HG02623 (cell line): Measurements from ENCODE around the gene ADD1.

ENCODE experiments used
- ATAC-seq: cut with Tn5 transposase; IDR thresholded peaks from one replicate; pipeline ENCODE4 v1.9.1; 2021; ENCODE audit warnings: moderate library complexity; ENCODE audit not compliant: unreplicated experiment

Gene ADD1

GRCh38 chr4:2805712-2806389 lies 37.8 kb upstream of the ADD1 start:
- ATAC-seq = no peak

DNA sequence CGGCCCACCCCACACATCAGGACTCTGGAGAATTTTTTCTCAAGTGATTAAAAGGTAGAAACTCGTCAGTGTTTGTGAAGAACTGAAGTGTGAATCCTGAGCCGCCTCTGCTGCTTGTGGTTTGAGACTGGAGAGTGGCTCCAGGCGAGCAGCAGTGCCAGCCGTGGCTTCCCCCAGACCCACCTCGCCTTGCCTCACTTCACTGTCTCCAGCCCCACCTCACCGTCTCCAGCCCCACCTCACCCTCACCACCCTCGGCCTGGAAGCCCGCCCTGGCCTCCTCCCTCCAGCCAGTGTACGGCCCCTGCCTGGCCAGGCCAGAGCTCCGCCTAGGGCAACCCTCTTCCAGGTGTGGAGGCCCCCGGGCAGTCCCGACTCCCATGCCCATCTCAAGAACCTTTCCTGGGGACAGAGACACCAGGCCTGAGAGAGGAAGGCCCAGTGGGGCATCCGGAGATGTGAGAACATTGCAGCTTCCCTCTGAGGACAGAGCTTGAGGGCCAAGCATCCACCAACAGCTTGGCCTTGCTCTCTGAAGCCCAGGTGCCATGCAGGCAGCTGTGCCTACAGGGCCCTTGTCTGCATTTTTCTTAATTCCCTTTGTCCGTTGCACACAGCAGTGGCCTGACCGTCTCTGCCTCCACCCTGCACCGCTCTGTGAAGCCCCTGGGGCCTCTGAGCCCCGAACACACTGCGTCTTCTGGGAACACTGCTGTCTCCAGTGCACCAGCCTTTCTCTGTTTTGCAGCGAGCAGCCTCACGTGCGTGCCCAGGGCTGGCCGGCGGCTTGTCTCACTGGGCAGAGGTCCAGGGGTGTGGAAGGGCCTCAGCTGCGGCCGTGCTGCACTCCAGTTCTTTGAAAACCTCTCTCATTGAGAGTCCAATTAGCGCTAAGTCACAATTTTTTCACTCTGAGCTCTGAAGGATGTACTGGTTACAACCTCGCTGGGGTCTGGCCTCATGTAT lies 37.0 kb upstream of the ADD1 start:
- ATAC-seq = no peak

GRCh38 chr4:2807571-2807970 lies 36.1 kb upstream of the ADD1 start:
- no peak for ATAC-seq

GRCh38 chr4:2808001-2808400 lies 35.6 kb upstream of the ADD1 start:
- ATAC-seq = no peak

DNA sequence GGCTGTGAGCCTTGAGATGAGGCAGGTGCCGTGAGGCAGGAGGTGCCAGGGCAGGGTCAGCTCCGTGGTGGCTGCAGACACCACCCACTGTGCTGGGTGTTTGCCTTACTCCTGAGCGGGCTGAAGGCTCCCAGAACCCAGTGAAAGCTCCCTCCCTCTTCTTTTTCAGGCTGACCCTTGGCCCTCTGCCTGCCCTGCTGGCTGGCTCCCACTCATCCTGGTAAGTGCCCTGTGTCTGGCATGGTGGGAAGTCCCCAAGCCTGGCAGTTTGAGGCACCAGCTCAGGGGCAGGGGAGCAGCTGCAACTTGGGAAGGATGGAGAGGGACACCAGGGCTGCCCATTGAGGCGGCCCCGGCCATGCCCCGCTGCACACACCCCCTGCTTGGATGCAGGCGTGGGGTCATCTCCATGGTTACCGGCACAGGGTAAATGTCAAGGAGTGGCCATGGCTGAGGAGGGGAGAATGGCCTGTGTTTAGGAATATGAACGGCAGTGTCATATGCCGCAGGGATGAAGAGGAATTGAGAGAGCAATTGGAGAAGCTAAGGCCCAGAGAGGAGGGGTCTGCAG lies 33.9 kb upstream of the ADD1 start:
- no peak for ATAC-seq

- no peak for ATAC-seq
Observed at GRCh38 chr4:2810388-2810787, 33.3 kb upstream of the ADD1 start.

DNA sequence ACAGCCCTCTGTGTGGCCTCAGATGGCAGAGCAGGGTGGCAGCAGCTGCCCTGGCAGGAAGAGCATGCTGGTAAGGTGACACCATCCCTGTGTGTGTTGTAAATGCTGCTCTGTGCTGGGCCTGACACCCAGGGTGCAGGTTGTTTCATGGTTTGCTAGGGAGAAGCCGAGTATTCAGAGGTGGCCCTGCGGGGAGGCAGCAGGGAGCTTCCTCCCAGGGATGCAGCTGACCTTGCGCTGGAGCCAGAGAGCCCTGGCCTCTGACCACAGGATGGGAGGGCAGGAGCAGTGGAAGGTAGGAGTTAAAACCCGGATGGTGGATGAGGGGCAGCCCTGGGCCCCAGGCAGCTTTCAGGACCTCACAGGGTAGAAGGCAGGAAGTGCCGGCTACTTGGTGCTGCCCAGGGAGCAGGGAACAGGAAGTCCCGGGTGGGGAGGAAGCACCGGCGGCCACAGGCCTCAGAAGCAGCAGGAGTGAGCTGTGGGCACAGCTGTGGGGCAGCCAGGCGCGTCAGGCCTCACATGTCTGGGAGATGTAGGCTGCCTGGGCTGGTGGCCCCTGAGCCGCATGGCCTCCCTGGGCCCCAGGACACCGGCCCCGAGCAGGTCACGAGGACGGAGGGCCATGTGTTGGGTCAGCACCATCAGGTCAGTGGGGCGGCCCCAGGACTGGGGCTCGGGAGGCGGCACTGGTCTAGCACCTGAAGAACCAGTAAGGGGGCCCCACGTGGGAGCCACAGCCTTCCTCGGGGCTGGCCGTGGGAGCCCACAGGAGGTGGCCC lies 31.6 kb upstream of the ADD1 start:
- ATAC-seq = peak; percentile 52

DNA sequence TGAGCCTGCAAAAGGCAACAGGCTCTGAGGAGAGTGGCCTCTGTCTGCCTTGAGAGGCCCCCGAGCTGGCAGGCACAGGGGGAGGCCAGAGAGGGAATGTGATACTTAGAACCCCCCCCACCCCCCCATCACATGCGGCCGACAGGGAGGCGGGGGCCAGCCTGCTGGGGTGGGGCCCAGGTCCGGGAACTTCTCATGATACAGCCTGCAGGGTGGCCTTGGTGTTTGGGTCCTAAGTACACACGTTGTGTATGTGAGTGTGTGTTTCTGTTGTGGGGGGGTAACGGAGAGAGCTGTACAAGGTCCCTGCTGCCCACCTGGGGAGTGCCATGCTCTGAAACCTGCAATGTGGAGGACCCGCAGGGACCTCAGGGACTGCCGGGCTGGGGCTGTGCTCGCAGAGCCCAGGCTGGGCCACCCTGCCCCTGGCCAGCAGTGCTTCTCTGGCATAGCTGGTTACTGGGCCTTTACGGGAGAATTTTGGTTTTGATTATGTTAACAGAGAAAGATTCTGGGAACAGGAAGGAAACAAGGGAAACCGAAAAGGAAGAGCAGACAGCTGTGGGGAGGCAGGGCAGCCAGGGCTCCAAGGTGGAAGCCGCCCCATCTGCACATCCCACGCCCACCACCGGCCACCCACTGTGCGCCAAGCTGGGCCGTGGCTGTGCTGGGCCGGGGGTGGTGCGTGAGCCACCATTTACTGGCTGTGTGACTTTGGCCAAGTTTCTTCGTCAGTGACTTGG lies 30.9 kb upstream of the ADD1 start:
- ATAC-seq = no peak

DNA sequence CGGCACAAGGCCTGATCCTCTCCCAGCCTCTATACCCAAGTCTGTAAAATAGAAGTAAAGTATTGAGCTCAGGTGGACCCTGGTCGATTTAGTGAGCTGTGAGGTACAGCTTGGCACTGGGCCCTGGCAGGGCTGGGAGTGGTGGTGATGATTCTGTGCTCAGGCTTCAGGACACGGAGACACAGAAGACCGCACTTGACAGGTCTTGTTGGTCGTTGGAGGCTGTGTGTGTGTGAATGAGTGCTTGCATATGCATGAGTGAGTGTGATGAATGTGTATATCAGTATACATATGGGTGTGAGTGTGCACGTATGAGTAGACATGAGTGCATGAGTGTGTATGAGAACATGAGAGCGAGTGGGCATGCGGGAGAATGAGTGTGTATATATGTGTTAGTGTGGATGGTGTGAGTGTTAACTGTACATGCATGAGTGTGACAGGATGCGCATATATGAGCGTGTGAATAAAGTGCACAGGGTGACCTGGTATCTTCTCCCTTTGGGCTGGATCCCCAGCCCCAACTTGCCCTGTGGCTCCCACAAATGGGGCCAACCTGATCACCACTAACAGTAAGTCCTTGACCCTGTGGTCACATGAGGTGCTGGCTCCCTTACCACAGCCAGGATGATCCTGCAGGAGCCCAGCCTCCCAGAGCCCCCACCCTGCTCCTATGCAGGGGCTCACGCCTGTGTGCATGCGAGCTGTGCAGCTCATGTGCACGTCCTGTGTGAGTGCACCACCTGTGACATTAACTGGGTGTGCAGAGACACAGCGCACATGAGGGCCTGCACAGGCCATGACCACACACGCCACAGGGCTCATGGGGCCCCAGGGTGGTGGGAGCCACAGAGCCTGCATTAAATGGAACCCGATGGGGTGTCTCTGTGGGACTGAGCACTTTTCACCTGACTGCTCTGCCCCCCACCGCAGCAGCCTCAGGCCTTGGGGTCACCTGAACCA lies 29.9 kb upstream of the ADD1 start:
- no peak for ATAC-seq

GRCh38 chr4:2814627-2815270 lies 28.9 kb upstream of the ADD1 start:
- ATAC-seq = no peak

DNA sequence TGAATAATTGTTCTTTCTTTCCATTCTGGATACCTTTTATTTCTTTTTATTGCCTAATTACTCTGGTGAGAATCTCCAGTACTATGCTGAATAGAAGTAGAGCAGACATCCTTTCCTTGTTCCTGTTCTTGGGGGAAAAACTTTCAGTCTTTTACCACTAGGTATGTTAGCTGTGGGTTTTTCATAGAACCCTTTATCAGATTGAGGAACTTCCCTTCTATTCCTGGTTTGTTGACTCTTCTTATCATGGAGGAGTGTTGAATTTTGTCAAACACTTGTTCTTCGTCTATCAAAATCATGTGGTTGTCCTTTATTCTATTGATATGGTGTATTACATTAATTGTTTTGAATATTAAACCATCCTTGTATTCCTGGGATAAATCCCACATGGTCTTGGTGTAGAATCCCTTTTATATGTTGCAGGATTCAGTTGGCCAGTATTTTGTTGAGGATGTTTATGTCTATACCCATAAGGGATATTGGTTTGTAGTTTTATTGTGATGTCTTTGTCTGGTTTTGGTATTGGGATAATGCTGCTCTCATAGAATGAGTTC lies 27.2 kb upstream of the ADD1 start:
- no peak for ATAC-seq

- no peak for ATAC-seq
Observed at GRCh38 chr4:2817137-2817536, 26.5 kb upstream of the ADD1 start.

DNA sequence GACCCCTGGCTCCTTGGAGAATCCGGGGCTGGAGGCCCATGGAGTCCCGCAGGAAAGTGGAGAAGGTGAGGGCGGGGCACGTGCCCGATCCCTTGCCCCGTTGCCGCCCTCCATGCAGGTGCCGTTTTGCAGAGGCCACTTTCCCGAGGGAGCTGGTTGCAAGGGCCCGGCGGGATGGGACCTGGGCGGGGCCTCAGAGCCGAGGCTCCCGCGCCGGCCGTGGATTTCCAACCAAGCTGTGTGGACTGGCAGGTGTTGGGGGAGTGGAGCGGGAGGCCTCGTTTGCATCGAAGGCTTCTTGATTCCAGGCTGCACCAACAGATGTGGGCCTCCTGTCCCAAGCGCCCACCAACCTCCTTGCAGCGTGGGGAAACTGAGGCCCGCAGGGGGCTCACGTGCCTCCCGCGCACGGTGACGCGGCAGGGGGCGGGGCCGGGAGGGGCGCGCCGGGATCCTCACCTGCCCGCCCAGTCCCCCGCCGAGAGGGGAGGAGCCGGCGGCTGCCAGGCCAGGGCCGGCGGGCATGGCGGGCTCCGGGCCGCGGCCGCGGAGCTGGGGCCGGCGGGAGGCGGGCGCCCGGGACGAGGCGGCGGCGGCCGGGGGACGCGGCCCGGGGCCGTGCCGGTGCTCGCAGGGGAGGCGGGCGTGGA lies 25.8 kb upstream of the ADD1 start:
- ATAC-seq = no peak

GRCh38 chr4:2818351-2818939 lies 25.2 kb upstream of the ADD1 start:
- ATAC-seq = no peak

DNA sequence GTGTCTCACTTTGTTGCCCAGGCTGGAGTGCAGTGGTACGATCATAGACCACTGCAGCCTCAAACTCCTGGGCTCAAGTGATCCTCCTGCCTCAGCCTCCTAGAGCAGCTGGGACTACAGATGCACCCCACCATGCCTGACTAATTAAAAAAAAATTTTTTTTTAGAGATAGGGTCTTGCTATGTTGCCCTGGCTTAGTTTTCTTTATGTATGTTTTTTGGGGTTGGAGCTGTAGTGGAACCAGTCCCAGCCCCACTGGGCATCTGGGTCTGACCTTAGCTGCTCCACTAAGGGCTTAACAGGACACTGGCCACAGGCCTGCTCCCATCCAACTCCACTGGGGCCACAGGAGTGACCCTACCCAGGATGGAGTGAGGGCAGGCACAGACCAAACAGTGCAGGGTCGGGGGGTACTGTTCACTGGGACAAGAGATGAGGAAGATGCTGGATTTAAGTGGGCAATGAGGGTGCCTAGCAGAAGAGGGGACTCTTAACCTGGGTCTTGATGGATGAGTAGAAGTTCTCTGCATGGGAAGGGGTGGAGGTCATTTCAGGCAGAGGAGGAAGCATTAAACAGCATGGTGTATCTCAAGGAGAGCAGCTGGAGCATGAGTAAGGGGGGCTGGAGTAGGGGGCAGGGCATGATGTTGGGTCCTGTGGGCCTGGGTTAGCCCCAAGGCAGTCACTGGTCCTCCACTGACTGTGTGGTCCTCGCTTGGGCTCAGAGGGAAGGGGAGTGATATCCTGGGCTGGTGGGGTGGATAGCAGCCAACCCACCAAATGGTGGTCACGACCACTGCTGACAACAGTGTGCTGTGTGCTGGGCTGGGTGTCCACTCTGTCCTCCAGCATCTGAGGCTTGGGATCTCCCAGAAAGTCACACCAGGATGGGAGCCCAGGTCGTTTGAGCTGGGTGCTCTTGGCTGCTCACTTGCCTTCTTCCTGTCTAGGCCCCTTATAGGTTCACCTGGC lies 24.1 kb upstream of the ADD1 start:
- no peak for ATAC-seq

GRCh38 chr4:2820216-2820982 lies 23.2 kb upstream of the ADD1 start:
- no peak for ATAC-seq
